H9 (cell line): ENCODE measurements around the gene MOG. TPM values are rescaled to one million over a fixed set of nuclear protein-coding genes. Genes with fewer than 3 reads are reported as not detected.

Source experiments
- DNase-seq: peaks from one replicate; pipeline ENCODE4 v3.0.0-alpha.2; 2017
- H2AFZ ChIP-seq: one replicate; pipeline ENCODE4 v1.6.1; 2013; ENCODE audit warnings: mild to moderate bottlenecking, low read length, control low read depth, moderate library complexity
- H2AK5ac ChIP-seq: 2 replicates; pipeline ENCODE4 v1.6.1; 2013; ENCODE audit warnings: low read length, control low read depth, mixed read lengths; ENCODE audit not compliant: insufficient read length
- H2BK120ac ChIP-seq: one replicate; pipeline ENCODE4 v1.6.1; 2013; ENCODE audit warnings: low read depth, mild to moderate bottlenecking, low read length, control low read depth, inconsistent platforms; ENCODE audit not compliant: poor library complexity, severe bottlenecking
- H2BK12ac ChIP-seq: 2 replicates; pipeline ENCODE4 v1.6.1; 2013; ENCODE audit warnings: low read length, control low read depth, mixed read lengths, low read depth; ENCODE audit not compliant: insufficient read length
- H2BK15ac ChIP-seq: 2 replicates; pipeline ENCODE4 v1.6.1; 2013; ENCODE audit warnings: low read depth, low read length, control low read depth
- H2BK20ac ChIP-seq: one replicate; pipeline ENCODE4 v1.6.1; 2013; ENCODE audit warnings: low read depth, mild to moderate bottlenecking, low read length, control low read depth, inconsistent platforms; ENCODE audit not compliant: poor library complexity, severe bottlenecking
- H2BK5ac ChIP-seq: 2 replicates; pipeline ENCODE4 v1.6.1; 2013; ENCODE audit warnings: low read length, control low read depth, mixed read lengths; ENCODE audit not compliant: insufficient read length
- H3K14ac ChIP-seq: 2 replicates; pipeline ENCODE4 v1.6.1; 2013; ENCODE audit warnings: low read length, control low read depth; ENCODE audit not compliant: insufficient read depth
- H3K18ac ChIP-seq: 2 replicates; pipeline ENCODE4 v1.6.1; 2013; ENCODE audit warnings: low read depth, mild to moderate bottlenecking, mixed read lengths, low read length, control low read depth; ENCODE audit not compliant: insufficient read length
- H3K23ac ChIP-seq: 2 replicates; pipeline ENCODE4 v1.6.1; 2013; ENCODE audit warnings: low read length, control low read depth, mixed read lengths, low read depth; ENCODE audit not compliant: insufficient read length
- H3K23me2 ChIP-seq: 2 replicates; pipeline ENCODE4 v1.6.1; 2013; ENCODE audit warnings: low read depth, mild to moderate bottlenecking, mixed read lengths, low read length, control low read depth; ENCODE audit not compliant: insufficient read length, poor library complexity, severe bottlenecking
- H3K27ac ChIP-seq: 2 replicates; pipeline ENCODE4 v1.5.1; 2013; ENCODE audit warnings: low read length, control low read depth, mixed read lengths, low read depth; ENCODE audit not compliant: insufficient read length
- H3K27me3 ChIP-seq: 2 replicates; pipeline ENCODE4 v1.6.1; 2013; ENCODE audit warnings: low read length, control low read depth, inconsistent platforms; ENCODE audit not compliant: insufficient read depth
- H3K4ac ChIP-seq: 2 replicates; pipeline ENCODE4 v1.6.1; 2013; ENCODE audit warnings: low read depth, mild to moderate bottlenecking, control low read depth, inconsistent platforms, low read length, moderate library complexity
- H3K4me1 ChIP-seq: 2 replicates; pipeline ENCODE4 v1.6.1; 2013; ENCODE audit warnings: low read length, control low read depth, inconsistent platforms; ENCODE audit not compliant: insufficient read depth
- H3K4me2 ChIP-seq: 2 replicates; pipeline ENCODE4 v1.6.1; 2013; ENCODE audit warnings: low read length, control low read depth, mixed read lengths; ENCODE audit not compliant: insufficient read length, insufficient read depth
- H3K56ac ChIP-seq: 2 replicates; pipeline ENCODE4 v1.6.1; 2013; ENCODE audit warnings: low read depth, mild to moderate bottlenecking, mixed read lengths, low read length, control low read depth; ENCODE audit not compliant: insufficient read length
- H3K79me1 ChIP-seq: 2 replicates; pipeline ENCODE4 v1.6.1; 2013; ENCODE audit warnings: low read depth, mild to moderate bottlenecking, moderate library complexity, low read length, control low read depth, inconsistent platforms; ENCODE audit not compliant: insufficient read depth, poor library complexity, severe bottlenecking
- H3K79me2 ChIP-seq: 2 replicates; pipeline ENCODE4 v1.6.1; 2013; ENCODE audit warnings: low read length, control low read depth, inconsistent platforms; ENCODE audit not compliant: insufficient read depth
- H3K9ac ChIP-seq: 2 replicates; pipeline ENCODE4 v1.6.1; 2013; ENCODE audit warnings: low read length, control low read depth, mixed read lengths; ENCODE audit not compliant: insufficient read length; ENCODE audit errors: extremely low read depth
- H3K9me3 ChIP-seq: one replicate; pipeline ENCODE4 v1.6.1; 2013; ENCODE audit warnings: low read depth, low read length, inconsistent platforms; ENCODE audit not compliant: control insufficient read depth
- H3T11ph ChIP-seq: one replicate; pipeline ENCODE4 v1.6.1; 2013; ENCODE audit warnings: mild to moderate bottlenecking, low read length, control low read depth, inconsistent platforms
- H4K20me1 ChIP-seq: one replicate; pipeline ENCODE4 v1.6.1; 2013; ENCODE audit not compliant: control insufficient read depth, insufficient read length, insufficient read depth
- H4K5ac ChIP-seq: 2 replicates; pipeline ENCODE4 v1.6.1; 2013; ENCODE audit warnings: low read depth, mild to moderate bottlenecking, mixed read lengths, low read length, control low read depth; ENCODE audit not compliant: insufficient read length
- H4K8ac ChIP-seq: replicated peaks from 2 replicates; pipeline ENCODE4 v1.6.1; 2013; ENCODE audit warnings: low read length, control low read depth, mixed read lengths, low read depth; ENCODE audit not compliant: insufficient read length
- H4K91ac ChIP-seq: 2 replicates; pipeline ENCODE4 v1.6.1; 2013; ENCODE audit warnings: low read depth, mild to moderate bottlenecking, moderate library complexity, mixed read lengths, low read length, control low read depth; ENCODE audit not compliant: insufficient read length
- H3K27ac Mint-ChIP-seq, 3 experiments: 2 replicates in 2 of 3; 3 replicates in 1 of 3; pipeline ENCODE4 v1.8.0; 2020 to 2021; ENCODE audit warnings: mixed read lengths in 3 of 3, mild to moderate bottlenecking in 1 of 3, moderate library complexity in 1 of 3
- H3K27me3 Mint-ChIP-seq: 2 replicates; pipeline ENCODE4 v1.8.0; 2021; ENCODE audit warnings: low read depth, mild to moderate bottlenecking, moderate library complexity, mixed read lengths
- H3K36me3 Mint-ChIP-seq, 3 experiments: 2 replicates in 2 of 3; 3 replicates in 1 of 3; pipeline ENCODE4 v1.8.0; 2020 to 2021; ENCODE audit warnings: low read depth in 3 of 3, mixed read lengths in 3 of 3; ENCODE audit not compliant: insufficient read depth in 1 of 3
- H3K4me1 Mint-ChIP-seq, 2 experiments: 2 replicates each; pipeline ENCODE4 v1.8.0; 2020; ENCODE audit warnings: mixed read lengths in 2 of 2
- H3K4me3 Mint-ChIP-seq, 2 experiments: 2 replicates in 1 of 2; 3 replicates in 1 of 2; pipeline ENCODE4 v1.8.0; 2020 to 2021; ENCODE audit warnings: mild to moderate bottlenecking in 2 of 2, mixed read lengths in 2 of 2, moderate library complexity in 1 of 2
- H3K9me3 Mint-ChIP-seq, 2 experiments: 2 replicates in 1 of 2; 3 replicates in 1 of 2; pipeline ENCODE4 v1.8.0; 2020; ENCODE audit warnings: mild to moderate bottlenecking in 2 of 2, mixed read lengths in 2 of 2, moderate library complexity in 1 of 2
- WGBS: extraction: QIAGEN DNeasy Blood & Tissue Kit; methylation state at CpG from one replicate; pipeline ENCODE4 v1.1.7; 2013; ENCODE audit warnings: missing lambda C conversion rate, low lambda C conversion rate, mixed read lengths; ENCODE audit not compliant: insufficient read length; ENCODE audit errors: extremely low coverage; 5-methylcytosine and 5-hydroxymethylcytosine counted together
- total RNA-seq: library from RNA; stranded (reverse); gene quantifications from 2 replicates; pipeline ENCODE4 v1.2.1, GENCODE V29; 2021
- TF ChIP-seq, protein P1 (sequence below): fragments of 200-600 bp; sonication (generic); conservative IDR thresholded peaks from 3 replicates; pipeline ENCODE4 v1.8.0; 2021; ENCODE audit warnings: antibody characterized with exemption, mild to moderate bottlenecking

Gene MOG
- total RNA-seq, 1 experiment from 2014 or later: 0.55 TPM

DNA sequence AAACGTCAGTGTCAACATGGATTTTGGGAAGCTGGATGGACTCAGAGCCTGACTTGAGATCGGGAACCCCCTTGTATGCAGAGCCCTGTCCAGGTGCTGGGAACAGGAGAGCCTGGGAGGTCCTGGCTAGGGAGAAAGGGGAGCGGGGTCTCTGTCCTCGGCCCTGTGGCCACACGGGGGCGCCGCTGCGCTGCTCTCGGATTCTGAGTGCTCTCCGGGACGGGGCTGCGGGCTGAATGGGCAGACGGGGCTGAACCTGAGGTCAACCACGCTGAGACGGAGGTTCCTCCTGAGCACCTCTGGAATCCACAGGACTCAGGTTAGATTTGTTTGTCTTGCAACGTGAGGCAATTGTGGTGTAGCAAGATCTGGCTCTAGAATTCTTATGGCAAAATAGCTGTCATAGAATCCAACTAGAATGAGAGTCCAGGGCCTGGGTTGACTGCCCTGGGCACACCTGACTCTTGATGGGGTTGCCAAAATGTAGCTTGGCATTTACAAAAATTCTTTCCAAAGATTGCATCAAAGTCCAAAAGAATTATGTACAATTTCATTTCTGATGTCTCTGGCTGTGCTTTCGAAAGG is 45.7 kb downstream of the MOG start:
- Histone ChIP-seq H3K23ac (no peak overlapping the region), H3K18ac (no peak overlapping the region), H3T11ph (no peak overlapping the region), H3K23me2 (no peaks in the 10 kb centered on the region), H2BK20ac (no peak overlapping the region), H2AFZ (no peak overlapping the region), H3K14ac (no peak overlapping the region), H3K56ac (no peak overlapping the region), H3K9me3 (no peaks in the 10 kb centered on the region), H3K4me2 (no peak overlapping the region), H2BK5ac (no peak overlapping the region), H3K27ac (no peak overlapping the region), H2BK15ac (no peak overlapping the region), H3K4me1 (peaks cover 3% of the 10 kb centered on the region; the same call in 1 of the 2 replicates), H2AK5ac (no peak overlapping the region), H4K91ac (no peak overlapping the region), H3K79me2 (no peaks in the 10 kb centered on the region), H2BK12ac (no peak overlapping the region), H3K79me1 (no peaks in the 10 kb centered on the region), H4K5ac (no peak overlapping the region), H4K8ac (no peak overlapping the region), H3K27me3 (no peaks in the 10 kb centered on the region), H2BK120ac (no peak overlapping the region), H3K4ac (no peak overlapping the region), H4K20me1 (no peaks in the 10 kb centered on the region), H3K9ac (no peak overlapping the region)
- Mint-ChIP-seq H3K36me3 (no peaks in the 10 kb centered on the region), H3K9me3 (no peaks in the 10 kb centered on the region), H3K27me3 (peaks cover 16% of the 10 kb centered on the region), H3K4me3 (no peak overlapping the region), H3K4me1 (peaks cover 8 to 13% of the 10 kb centered on the region in 2 experiments; a peak in 3 of 4 replicates), H3K27ac (no peak overlapping the region)
- DNase-seq: peak; percentile 92
- TF ChIP-seq, protein P1, sequence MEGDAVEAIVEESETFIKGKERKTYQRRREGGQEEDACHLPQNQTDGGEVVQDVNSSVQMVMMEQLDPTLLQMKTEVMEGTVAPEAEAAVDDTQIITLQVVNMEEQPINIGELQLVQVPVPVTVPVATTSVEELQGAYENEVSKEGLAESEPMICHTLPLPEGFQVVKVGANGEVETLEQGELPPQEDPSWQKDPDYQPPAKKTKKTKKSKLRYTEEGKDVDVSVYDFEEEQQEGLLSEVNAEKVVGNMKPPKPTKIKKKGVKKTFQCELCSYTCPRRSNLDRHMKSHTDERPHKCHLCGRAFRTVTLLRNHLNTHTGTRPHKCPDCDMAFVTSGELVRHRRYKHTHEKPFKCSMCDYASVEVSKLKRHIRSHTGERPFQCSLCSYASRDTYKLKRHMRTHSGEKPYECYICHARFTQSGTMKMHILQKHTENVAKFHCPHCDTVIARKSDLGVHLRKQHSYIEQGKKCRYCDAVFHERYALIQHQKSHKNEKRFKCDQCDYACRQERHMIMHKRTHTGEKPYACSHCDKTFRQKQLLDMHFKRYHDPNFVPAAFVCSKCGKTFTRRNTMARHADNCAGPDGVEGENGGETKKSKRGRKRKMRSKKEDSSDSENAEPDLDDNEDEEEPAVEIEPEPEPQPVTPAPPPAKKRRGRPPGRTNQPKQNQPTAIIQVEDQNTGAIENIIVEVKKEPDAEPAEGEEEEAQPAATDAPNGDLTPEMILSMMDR: peak; percentile 95
- WGBS: no CpG with 5 or more reads among the region's 17 CpGs
